ENCODE results near the gene UNC45B.
"Not testable (repeated sequence)": the region's sequence is repeated elsewhere in the genome, so short reads cannot be mapped to it uniquely, and the experiment has no call there.

Gene UNC45B

DNA sequence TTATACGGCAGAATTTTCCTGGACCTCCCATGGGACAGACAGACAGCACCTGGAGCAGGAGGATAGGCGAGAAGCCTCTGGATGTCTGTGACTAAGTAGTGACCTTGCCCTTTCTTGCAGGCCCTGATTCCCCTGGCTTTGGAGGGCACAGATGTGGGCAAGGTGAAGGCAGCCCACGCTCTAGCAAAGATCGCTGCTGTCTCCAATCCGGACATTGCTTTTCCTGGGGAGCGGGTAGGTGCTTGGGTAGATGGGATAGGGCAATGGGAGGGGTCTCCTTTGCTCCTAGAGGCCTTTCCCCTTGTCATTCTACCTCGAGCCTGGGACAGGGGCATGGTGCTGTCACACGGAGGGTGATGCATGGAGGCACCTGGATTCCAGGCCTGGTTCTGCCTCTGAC lies 29.3 kb downstream of the UNC45B start:
- H3K9me3 ChIP-seq (ENCODE audit: control insufficient read depth, low read length), result no peaks in the 10 kb centered on the region
- H2BK5ac ChIP-seq (ENCODE audit: low read depth, low read length, poor library complexity, severe bottlenecking), result no peak overlapping the region
- H4K91ac ChIP-seq (ENCODE audit: low read length), result no peak overlapping the region
- no peak for DNase-seq
- no peak overlapping the region for H2AK5ac ChIP-seq (ENCODE audit: low read length, severe bottlenecking)
- no peak overlapping the region for H3K4me2 ChIP-seq (ENCODE audit: low read length, poor library complexity, severe bottlenecking)
- WGBS, result 69% methylated on average over 8 of the region's 8 CpGs
- H3K79me1 ChIP-seq (replicated peaks; ENCODE audit: low read length, poor library complexity, severe bottlenecking), result no peaks in the 10 kb centered on the region
- H2BK120ac ChIP-seq (ENCODE audit: low read depth, low read length), result no peak overlapping the region
- H4K8ac ChIP-seq (ENCODE audit: low read length), result no peak overlapping the region
- no peak overlapping the region for H2BK15ac ChIP-seq (ENCODE audit: low read depth, poor library complexity, severe bottlenecking)
- H3K27me3 ChIP-seq (ENCODE audit: control insufficient read depth in 1 of 2, insufficient read depth in 1 of 2, low read length in 2 of 2), result peaks cover 0 to 9% of the 10 kb centered on the region in 2 experiments
- no peak overlapping the region for H3K4me3 ChIP-seq (ENCODE audit: insufficient read depth in 1 of 2, low read depth in 1 of 2, low read length in 2 of 2)
- no peak overlapping the region for H3K18ac ChIP-seq (ENCODE audit: low read depth in 1 of 2, low read length in 2 of 2)
- H3K14ac ChIP-seq (ENCODE audit: low read length in 2 of 2), result no peak overlapping the region
- no peak overlapping the region for H2BK12ac ChIP-seq (ENCODE audit: low read length in 2 of 2)
- H3K4ac ChIP-seq (ENCODE audit: low read depth in 1 of 2, low read length in 2 of 2), result no peak overlapping the region
- no peaks in the 10 kb centered on the region for H3K36me3 ChIP-seq (ENCODE audit: control insufficient read depth in 1 of 2, insufficient read depth in 2 of 2, low read depth in 1 of 2, low read length in 2 of 2)
- no peak overlapping the region for H2AFZ ChIP-seq (ENCODE audit: low read depth, low read length)
- no peak overlapping the region for H3K9ac ChIP-seq (ENCODE audit: low read length)
- no peak overlapping the region for H3K23ac ChIP-seq (ENCODE audit: low read length in 2 of 2)
- no peak overlapping the region for H3K27ac ChIP-seq (ENCODE audit: low read length, poor library complexity, severe bottlenecking)
- no peaks in the 10 kb centered on the region for H3K4me1 ChIP-seq (ENCODE audit: control insufficient read depth, insufficient read depth, low read depth, low read length)

DNA sequence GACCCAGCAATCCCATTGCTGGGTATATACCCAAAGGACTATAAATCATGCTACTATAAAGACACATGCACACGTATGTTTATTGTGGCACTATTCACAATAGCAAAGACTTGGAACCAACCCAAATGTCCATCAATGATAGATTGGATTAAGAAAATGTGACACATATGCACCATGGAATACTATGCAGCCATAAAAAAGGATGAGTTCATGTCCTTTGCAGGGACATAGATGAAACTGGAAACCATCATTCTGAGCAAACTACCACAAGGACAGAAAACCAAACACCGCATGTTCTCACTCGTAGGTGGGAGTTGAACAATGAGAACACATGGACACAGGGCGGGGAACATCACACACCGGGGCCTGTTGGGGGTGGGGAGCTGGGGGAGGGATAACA lies 31.8 kb downstream of the UNC45B start:
- H3K9ac ChIP-seq (ENCODE audit: low read length); H4K8ac ChIP-seq (ENCODE audit: low read length): not testable (repeated sequence)
- 84% methylated on average over 4 of the region's 5 CpGs for WGBS

DNA sequence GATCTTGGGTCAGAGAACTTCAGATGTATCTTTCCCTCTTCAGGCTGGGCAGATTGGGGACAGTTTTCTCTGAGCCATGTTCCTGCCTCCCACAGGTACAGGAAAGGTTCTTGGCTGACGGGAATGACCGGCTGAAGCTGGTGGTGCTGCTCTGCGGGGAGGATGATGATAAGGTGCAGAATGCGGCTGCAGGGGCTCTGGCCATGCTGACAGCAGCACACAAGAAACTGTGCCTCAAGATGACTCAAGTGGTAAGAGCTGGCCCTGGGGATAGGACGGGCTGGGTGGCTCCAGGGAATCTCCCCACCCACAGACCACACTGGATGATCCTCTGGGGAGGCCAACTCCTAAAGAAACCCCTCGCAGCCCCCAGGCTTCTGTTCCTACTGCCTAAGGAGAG lies 35.7 kb downstream of the UNC45B start:
- WGBS, result 49% methylated on average over 6 of the region's 6 CpGs

More for the DNA sequence above, 31.8 kb downstream of the UNC45B start:
- not testable (repeated sequence) for H3K79me1 ChIP-seq (replicated peaks; ENCODE audit: low read length, poor library complexity, severe bottlenecking); H3K36me3 ChIP-seq (ENCODE audit: control insufficient read depth in 1 of 2, insufficient read depth in 2 of 2, low read depth in 1 of 2, low read length in 2 of 2); H2BK12ac ChIP-seq (ENCODE audit: low read length in 2 of 2); H3K4me3 ChIP-seq (ENCODE audit: insufficient read depth in 1 of 2, low read depth in 1 of 2, low read length in 2 of 2); H3K14ac ChIP-seq (ENCODE audit: low read length in 2 of 2); DNase-seq; H4K91ac ChIP-seq (ENCODE audit: low read length); H2BK120ac ChIP-seq (ENCODE audit: low read depth, low read length); H3K4ac ChIP-seq (ENCODE audit: low read depth in 1 of 2, low read length in 2 of 2); H2AFZ ChIP-seq (ENCODE audit: low read depth, low read length); H3K27ac ChIP-seq (ENCODE audit: low read length, poor library complexity, severe bottlenecking); H3K18ac ChIP-seq (ENCODE audit: low read depth in 1 of 2, low read length in 2 of 2); H3K4me1 ChIP-seq (ENCODE audit: control insufficient read depth, insufficient read depth, low read depth, low read length); H2AK5ac ChIP-seq (ENCODE audit: low read length, severe bottlenecking); H2BK5ac ChIP-seq (ENCODE audit: low read depth, low read length, poor library complexity, severe bottlenecking); H3K23ac ChIP-seq (ENCODE audit: low read length in 2 of 2); H3K4me2 ChIP-seq (ENCODE audit: low read length, poor library complexity, severe bottlenecking); H2BK15ac ChIP-seq (ENCODE audit: low read depth, poor library complexity, severe bottlenecking); H3K9me3 ChIP-seq (ENCODE audit: control insufficient read depth, low read length)
- peaks cover 8 to 29% of the 10 kb centered on the region in 2 experiments for H3K27me3 ChIP-seq (ENCODE audit: control insufficient read depth in 1 of 2, insufficient read depth in 1 of 2, low read length in 2 of 2)

GRCh38 chr17:35184274-35184673 lies 36.7 kb downstream of the UNC45B start:
- Histone ChIP-seq H3K4me2 (ENCODE audit: low read length, poor library complexity, severe bottlenecking) (no peak overlapping the region), H2BK12ac (ENCODE audit: low read length in 2 of 2) (no peak overlapping the region), H3K36me3 (ENCODE audit: control insufficient read depth in 1 of 2, insufficient read depth in 2 of 2, low read depth in 1 of 2, low read length in 2 of 2) (no peaks in the 10 kb centered on the region), H3K14ac (ENCODE audit: low read length in 2 of 2) (no peak overlapping the region), H3K18ac (ENCODE audit: low read depth in 1 of 2, low read length in 2 of 2) (no peak overlapping the region), H2AFZ (ENCODE audit: low read depth, low read length) (no peak overlapping the region), H3K9ac (ENCODE audit: low read length) (no peak overlapping the region), H2AK5ac (ENCODE audit: low read length, severe bottlenecking) (no peak overlapping the region), H3K27me3 (ENCODE audit: control insufficient read depth in 1 of 2, insufficient read depth in 1 of 2, low read length in 2 of 2) (peaks cover 8 to 27% of the 10 kb centered on the region in 2 experiments), H3K27ac (ENCODE audit: low read length, poor library complexity, severe bottlenecking) (no peak overlapping the region), H4K8ac (ENCODE audit: low read length) (no peak overlapping the region), H3K23ac (ENCODE audit: low read length in 2 of 2) (no peak overlapping the region), H3K79me1 (replicated peaks; ENCODE audit: low read length, poor library complexity, severe bottlenecking) (no peaks in the 10 kb centered on the region), H3K4me1 (ENCODE audit: control insufficient read depth, insufficient read depth, low read depth, low read length) (no peaks in the 10 kb centered on the region), H4K91ac (ENCODE audit: low read length) (no peak overlapping the region), H3K4me3 (ENCODE audit: insufficient read depth in 1 of 2, low read depth in 1 of 2, low read length in 2 of 2) (no peak overlapping the region), H2BK5ac (ENCODE audit: low read depth, low read length, poor library complexity, severe bottlenecking) (no peak overlapping the region), H3K9me3 (ENCODE audit: control insufficient read depth, low read length) (no peaks in the 10 kb centered on the region), H2BK15ac (ENCODE audit: low read depth, poor library complexity, severe bottlenecking) (no peak overlapping the region), H2BK120ac (ENCODE audit: low read depth, low read length) (no peak overlapping the region), H3K4ac (ENCODE audit: low read depth in 1 of 2, low read length in 2 of 2) (no peak overlapping the region)
- WGBS, result 48% methylated on average over 2 of the region's 3 CpGs
- DNase-seq, result no peak

More for the DNA sequence above, 35.7 kb downstream of the UNC45B start:
- no peak overlapping the region for H3K4me3 ChIP-seq (ENCODE audit: insufficient read depth in 1 of 2, low read depth in 1 of 2, low read length in 2 of 2)
- no peaks in the 10 kb centered on the region for H3K79me1 ChIP-seq (replicated peaks; ENCODE audit: low read length, poor library complexity, severe bottlenecking)
- no peak overlapping the region for H3K4me2 ChIP-seq (ENCODE audit: low read length, poor library complexity, severe bottlenecking)
- no peaks in the 10 kb centered on the region for H3K9me3 ChIP-seq (ENCODE audit: control insufficient read depth, low read length)
- H2AK5ac ChIP-seq (ENCODE audit: low read length, severe bottlenecking), result no peak overlapping the region
- no peak overlapping the region for H2BK120ac ChIP-seq (ENCODE audit: low read depth, low read length)
- H2BK5ac ChIP-seq (ENCODE audit: low read depth, low read length, poor library complexity, severe bottlenecking), result no peak overlapping the region
- no peak overlapping the region for H3K14ac ChIP-seq (ENCODE audit: low read length in 2 of 2)
- H4K8ac ChIP-seq (ENCODE audit: low read length), result no peak overlapping the region
- H3K9ac ChIP-seq (ENCODE audit: low read length), result no peak overlapping the region
- DNase-seq, result no peak
- no peaks in the 10 kb centered on the region for H3K4me1 ChIP-seq (ENCODE audit: control insufficient read depth, insufficient read depth, low read depth, low read length)
- H3K27ac ChIP-seq (ENCODE audit: low read length, poor library complexity, severe bottlenecking), result no peak overlapping the region
- H3K4ac ChIP-seq (ENCODE audit: low read depth in 1 of 2, low read length in 2 of 2), result no peak overlapping the region
- H2BK15ac ChIP-seq (ENCODE audit: low read depth, poor library complexity, severe bottlenecking), result no peak overlapping the region
- no peak overlapping the region for H3K18ac ChIP-seq (ENCODE audit: low read depth in 1 of 2, low read length in 2 of 2)
- no peak overlapping the region for H2AFZ ChIP-seq (ENCODE audit: low read depth, low read length)
- no peaks in the 10 kb centered on the region for H3K36me3 ChIP-seq (ENCODE audit: control insufficient read depth in 1 of 2, insufficient read depth in 2 of 2, low read depth in 1 of 2, low read length in 2 of 2)
- no peak overlapping the region for H2BK12ac ChIP-seq (ENCODE audit: low read length in 2 of 2)
- H3K27me3 ChIP-seq (ENCODE audit: control insufficient read depth in 1 of 2, insufficient read depth in 1 of 2, low read length in 2 of 2), result peaks cover 8 to 27% of the 10 kb centered on the region in 2 experiments
- no peak overlapping the region for H3K23ac ChIP-seq (ENCODE audit: low read length in 2 of 2)
- no peak overlapping the region for H4K91ac ChIP-seq (ENCODE audit: low read length)

All from mesenchymal stem cell (in vitro differentiated cells and primary cell).